ENCODE measurements around the gene PTPN4.

PTPN4 gene

GRCh38 chr2:119856469-119856901 is 96.8 kb downstream of the PTPN4 start:
- no peak for DNase-seq (ENCODE audit: low read depth in 3 of 3)

- DNase-seq (ENCODE audit: low read depth in 3 of 3): no peak
Observed at GRCh38 chr2:119857742-119858141, 98.0 kb downstream of the PTPN4 start.

- DNase-seq (ENCODE audit: low read depth in 3 of 3): no peak
Observed at GRCh38 chr2:119859528-119859927, 99.8 kb downstream of the PTPN4 start.

GRCh38 chr2:119860924-119861323 is 101.2 kb downstream of the PTPN4 start:
- DNase-seq (ENCODE audit: low read depth in 3 of 3): no peak

DNA sequence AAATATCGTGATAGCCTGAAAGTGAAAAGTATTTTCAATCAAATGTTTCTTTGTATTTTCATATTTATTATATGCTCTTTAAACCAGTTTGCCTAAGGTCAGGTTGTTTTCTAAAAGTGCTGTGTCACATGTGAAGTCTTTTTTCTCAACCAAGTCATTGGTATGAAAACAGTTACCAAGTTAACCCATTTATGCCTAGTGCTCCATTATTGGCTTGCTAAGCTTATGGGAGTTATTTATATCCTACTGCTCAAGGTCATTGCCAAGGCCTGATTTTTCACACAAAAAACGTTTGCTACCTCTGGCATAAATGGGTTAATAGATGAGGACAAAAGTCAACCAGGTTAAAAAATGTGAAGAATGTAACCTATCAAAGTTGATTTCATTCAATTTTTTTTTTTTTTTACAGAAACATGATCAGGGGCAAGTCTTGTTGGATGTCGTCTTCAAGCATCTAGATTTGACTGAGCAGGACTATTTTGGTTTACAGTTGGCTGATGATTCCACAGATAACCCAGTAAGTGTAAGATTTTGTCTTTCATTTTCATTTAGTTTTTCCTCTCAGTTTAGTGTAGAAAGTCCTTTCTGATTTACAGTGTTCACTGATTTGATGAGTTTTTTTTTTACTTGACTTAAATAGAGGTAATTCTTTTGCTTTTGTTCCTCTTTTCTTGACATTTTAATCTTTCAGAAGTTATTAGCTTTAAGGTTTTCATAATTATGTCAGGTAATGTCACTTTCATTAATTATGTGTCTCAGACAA is 102.6 kb downstream of the PTPN4 start:
- no peak for DNase-seq (ENCODE audit: low read depth in 3 of 3)

GRCh38 chr2:119864318-119864717 is 104.6 kb downstream of the PTPN4 start:
- no peak for DNase-seq (ENCODE audit: low read depth in 3 of 3)

DNA sequence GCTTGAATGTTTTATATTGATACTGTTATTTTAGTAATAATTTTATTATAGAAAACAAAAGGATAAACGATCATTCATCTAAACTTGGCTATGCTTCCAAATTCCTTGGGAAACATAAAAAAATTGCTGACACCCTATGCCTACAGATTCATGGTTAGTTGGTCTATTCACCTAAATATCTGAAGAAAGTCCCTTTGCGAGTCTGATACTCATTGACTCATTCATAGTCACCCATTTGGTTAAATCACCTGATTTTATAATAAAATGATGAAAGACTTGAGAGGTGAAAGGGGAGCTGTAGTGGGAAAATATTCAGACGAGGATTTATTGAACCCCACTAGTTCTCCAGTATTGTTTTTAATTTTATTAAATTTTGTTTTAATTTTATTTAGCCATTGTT is 112.0 kb downstream of the PTPN4 start:
- no peak for DNase-seq (ENCODE audit: low read depth in 3 of 3)

- DNase-seq (ENCODE audit: low read depth in 3 of 3): no peak
Observed at GRCh38 chr2:119873350-119874315, 113.9 kb downstream of the PTPN4 start.

- DNase-seq (ENCODE audit: low read depth in 3 of 3): no peak
Observed at GRCh38 chr2:119879502-119879901, 119.8 kb downstream of the PTPN4 start.

GRCh38 chr2:119888680-119889079 is 129.0 kb downstream of the PTPN4 start:
- DNase-seq (ENCODE audit: low read depth in 3 of 3): no peak

DNA sequence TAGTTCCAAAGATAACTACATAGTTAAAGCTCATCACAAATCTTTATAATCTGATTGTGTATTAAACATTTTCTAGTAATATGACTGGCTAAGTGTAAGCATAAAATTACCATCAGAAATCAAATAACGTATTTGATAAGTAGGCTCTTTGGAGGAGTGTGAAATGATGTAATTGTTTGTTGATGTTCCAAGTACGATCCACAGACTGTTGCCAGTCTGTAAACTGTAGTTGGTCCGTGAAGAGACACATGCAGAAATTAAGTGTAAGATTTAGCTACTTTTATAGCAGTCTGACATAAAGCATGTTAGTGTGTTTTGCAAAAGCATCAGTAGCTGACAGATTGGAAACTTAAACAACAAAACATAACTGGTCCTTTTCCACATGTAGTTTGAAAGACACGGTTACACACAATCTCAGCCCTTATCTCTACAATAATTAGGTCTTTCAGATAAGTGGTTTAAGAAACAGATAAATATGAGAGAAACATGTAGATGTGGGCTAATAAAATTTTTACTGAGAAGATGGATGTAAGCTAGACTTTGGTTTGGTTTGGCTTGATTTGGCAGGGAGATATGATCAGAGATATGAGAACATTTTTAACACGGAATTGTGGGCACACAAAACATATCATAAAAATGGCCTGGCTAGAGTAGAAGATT is 138.1 kb downstream of the PTPN4 start:
- no peak for DNase-seq (ENCODE audit: low read depth in 3 of 3)

DNA sequence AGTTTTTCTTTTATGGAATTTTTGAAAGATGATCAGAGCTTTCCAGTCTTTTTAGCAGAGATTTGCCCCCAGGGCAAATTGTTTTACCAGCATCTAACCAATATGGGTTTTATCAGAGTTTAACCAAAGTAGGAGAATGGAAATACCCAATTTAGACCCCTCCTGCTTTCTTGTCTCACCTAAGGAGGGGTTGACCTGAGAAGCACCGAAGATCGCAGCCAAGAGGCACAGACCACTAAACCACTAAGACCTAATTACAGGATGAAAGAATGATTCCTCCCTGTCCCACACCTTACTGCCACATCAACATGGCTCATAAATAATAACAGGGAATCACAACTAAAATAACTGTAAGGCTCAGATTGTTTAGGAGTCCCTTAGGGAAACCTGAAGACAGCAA is 141.3 kb downstream of the PTPN4 start:
- no peak for DNase-seq (ENCODE audit: low read depth in 3 of 3)

DNA sequence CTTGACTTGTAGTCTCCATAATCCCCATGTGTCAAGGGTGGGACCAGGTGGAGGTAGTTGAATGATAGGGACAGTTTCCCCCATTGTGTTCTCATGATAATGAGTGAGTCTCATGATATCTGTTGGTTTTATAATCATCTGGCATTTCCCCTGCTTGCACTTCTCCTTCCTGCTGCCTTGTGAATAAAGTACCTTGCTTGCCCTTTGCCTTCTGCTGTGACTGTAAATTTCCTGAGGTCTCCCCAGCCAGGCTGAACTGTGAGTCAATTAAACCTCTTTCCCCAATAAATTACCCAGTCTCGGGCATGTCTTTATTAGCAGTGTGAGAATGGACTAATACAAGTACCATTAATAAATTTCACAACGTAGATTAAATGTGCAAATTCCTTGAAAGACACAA is 150.8 kb downstream of the PTPN4 start:
- no peak for DNase-seq (ENCODE audit: low read depth in 3 of 3)

- DNase-seq (ENCODE audit: low read depth in 3 of 3): no peak
Observed at GRCh38 chr2:119914266-119914665, 154.5 kb downstream of the PTPN4 start.

DNA sequence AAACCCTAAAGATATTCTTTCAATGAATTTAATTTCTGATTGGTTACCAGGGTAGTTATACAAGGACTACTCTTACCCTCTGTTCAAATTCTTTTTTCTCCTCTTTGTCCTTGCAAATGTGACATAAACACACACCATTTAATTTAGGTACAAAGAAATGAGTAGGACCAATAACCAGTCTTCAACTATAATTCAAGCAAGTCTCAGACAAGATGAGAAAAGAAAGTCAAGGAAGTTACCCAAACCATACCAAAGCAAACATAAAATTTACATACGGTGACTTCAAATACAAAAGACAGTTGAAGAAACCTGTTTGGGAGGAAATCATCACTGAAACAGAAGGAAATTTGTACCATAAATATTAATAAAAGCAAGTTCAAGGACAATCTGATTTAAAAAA is 162.1 kb downstream of the PTPN4 start:
- no peak for DNase-seq (ENCODE audit: low read depth in 3 of 3)

- no peak for DNase-seq (ENCODE audit: low read depth in 3 of 3)
Observed at GRCh38 chr2:119922699-119923098, 163.0 kb downstream of the PTPN4 start.

- DNase-seq (ENCODE audit: low read depth in 3 of 3): no peak
Observed at GRCh38 chr2:119929537-119929936, 169.8 kb downstream of the PTPN4 start.

DNA sequence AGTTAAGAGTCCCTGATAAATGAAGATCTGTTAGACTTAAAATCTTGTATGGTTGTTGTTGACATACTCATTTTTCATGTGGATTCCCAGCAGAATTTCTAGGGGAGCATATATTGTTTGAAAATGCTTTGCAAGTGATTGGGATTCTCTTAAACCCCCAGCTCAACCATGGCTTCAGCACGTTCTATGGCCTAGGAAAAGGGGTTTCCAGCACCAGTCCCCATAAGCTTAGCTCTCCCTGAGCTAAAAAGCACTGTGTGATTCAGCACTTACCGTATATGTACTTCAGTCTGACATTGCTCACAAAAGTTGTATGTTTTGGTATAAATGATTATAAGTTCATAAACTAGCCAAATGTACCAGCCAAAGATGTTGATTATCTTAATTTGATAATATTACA is 173.1 kb downstream of the PTPN4 start:
- DNase-seq (ENCODE audit: low read depth in 3 of 3): no peak

GRCh38 chr2:119934319-119934718 is 174.6 kb downstream of the PTPN4 start:
- no peak for DNase-seq (ENCODE audit: low read depth in 3 of 3)

- no peak for DNase-seq (ENCODE audit: low read depth in 3 of 3)
Observed at GRCh38 chr2:119937680-119938079, 178.0 kb downstream of the PTPN4 start.

GRCh38 chr2:119939915-119940314 is 180.2 kb downstream of the PTPN4 start:
- no peak for DNase-seq (ENCODE audit: low read depth in 3 of 3)

DNA sequence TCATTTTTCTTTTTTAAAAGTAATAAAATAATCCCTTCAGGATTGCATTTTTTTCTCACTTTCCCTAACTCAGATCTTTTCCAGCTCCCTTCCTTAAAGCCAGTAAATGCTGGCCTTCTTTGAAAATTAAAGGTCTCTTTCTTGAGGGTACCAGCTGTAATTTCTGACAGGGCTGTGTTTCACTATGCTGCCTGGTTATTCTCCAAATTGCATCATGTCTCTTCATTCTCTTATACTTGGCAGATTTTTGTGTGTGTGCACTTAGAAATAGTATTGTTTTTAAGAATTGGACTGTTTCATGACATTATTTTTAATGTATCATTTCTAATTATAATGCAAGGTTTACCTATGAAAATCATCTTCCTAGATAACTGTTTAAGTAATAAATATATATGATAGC is 181.1 kb downstream of the PTPN4 start:
- DNase-seq (ENCODE audit: low read depth in 3 of 3): no peak

All from stimulated activated CD4-positive, alpha-beta T cell treated with anti-CD3 and anti-CD28 coated beads, TNF-alpha, amount 100 ng/mL, for 48 hours (primary cell).